ENCODE results near the gene SARS2.
"Not testable (repeated sequence)": the region's sequence is repeated elsewhere in the genome, so short reads cannot be mapped to it uniquely, and the experiment has no call there.

The SARS2 gene, protein sequence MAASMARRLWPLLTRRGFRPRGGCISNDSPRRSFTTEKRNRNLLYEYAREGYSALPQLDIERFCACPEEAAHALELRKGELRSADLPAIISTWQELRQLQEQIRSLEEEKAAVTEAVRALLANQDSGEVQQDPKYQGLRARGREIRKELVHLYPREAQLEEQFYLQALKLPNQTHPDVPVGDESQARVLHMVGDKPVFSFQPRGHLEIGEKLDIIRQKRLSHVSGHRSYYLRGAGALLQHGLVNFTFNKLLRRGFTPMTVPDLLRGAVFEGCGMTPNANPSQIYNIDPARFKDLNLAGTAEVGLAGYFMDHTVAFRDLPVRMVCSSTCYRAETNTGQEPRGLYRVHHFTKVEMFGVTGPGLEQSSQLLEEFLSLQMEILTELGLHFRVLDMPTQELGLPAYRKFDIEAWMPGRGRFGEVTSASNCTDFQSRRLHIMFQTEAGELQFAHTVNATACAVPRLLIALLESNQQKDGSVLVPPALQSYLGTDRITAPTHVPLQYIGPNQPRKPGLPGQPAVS

DNA sequence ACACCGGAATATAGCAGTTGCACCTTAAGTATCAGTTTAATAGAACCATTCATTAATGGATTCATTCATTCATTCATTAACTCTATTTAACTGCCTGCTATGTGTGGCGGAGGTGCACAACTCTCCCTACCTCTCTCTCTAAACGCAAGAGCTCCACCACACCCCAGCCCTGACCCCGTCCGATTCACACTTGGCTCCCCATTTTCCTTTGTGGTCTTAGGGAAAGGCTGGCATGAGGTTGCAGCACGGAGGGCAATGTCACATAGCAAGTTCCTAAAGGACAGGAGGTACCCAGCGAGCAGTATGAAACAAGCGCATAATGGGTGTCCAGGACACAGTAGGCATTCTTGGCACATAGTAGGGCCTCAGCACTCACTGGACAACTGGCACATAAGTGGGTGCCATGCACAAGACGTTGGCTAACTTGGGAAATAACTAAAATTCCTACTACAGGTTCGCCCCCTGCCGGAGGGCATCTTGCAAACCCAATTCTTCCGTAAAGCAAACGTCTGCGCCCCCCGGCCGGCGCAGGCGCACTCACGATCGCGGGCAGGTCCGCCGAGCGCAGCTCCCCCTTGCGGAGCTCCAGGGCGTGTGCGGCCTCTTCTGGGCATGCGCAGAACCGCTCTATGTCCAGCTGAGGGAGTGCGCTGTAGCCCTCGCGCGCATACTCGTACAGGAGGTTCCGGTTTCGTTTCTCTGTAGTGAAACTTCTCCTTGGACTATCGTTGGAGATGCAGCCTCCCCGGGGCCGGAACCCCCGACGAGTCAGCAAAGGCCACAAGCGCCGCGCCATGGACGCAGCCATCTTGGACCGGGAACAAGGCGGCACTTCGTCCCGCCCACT is at the start of gene SARS2:
Gene SARS2, minus strand, starts transcription at position 835 of the 847 bp plus-strand sequence. Its CDS starts 27 bp downstream, at position 808.
- peak; percentile 92 for DNase-seq

DNA sequence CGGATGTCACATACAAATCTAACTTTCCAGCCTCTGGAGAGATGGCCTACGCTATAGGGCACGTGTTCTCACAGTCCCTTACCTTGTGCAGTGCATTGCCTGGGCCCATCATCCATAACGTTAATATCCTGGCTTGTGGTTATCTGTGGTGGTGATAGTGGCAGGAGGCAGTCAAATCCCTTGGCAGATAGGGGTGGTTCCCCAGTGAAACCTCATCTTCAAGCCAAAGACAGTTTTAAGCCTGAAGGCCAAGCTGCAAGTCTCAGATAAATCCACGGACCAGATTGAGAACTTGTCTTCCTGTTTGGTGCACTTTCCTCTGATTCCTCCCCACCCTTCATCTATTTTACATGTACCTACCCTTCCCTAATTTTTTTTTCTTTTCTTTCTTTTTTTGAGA is 49.2 kb upstream of the SARS2 start:
- no peak for DNase-seq

DNA sequence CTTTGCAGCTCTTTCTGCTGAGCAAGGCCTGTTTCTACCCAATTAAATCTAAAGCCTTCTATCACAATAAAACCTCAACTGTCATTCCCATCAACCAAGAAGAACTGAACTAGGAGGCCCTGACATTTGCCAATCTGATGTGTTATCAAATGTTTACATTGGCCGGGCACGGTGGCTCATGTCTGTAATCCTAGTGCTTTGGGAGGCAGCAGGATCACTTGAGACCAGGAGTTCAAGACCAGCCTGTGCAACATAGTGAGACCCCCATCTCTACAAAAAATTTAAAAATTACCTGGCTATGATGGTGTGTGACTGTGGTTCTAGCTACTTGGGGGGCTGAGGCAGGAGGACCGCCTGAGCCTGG is 47.7 kb upstream of the SARS2 start:
- no peak for DNase-seq

DNA sequence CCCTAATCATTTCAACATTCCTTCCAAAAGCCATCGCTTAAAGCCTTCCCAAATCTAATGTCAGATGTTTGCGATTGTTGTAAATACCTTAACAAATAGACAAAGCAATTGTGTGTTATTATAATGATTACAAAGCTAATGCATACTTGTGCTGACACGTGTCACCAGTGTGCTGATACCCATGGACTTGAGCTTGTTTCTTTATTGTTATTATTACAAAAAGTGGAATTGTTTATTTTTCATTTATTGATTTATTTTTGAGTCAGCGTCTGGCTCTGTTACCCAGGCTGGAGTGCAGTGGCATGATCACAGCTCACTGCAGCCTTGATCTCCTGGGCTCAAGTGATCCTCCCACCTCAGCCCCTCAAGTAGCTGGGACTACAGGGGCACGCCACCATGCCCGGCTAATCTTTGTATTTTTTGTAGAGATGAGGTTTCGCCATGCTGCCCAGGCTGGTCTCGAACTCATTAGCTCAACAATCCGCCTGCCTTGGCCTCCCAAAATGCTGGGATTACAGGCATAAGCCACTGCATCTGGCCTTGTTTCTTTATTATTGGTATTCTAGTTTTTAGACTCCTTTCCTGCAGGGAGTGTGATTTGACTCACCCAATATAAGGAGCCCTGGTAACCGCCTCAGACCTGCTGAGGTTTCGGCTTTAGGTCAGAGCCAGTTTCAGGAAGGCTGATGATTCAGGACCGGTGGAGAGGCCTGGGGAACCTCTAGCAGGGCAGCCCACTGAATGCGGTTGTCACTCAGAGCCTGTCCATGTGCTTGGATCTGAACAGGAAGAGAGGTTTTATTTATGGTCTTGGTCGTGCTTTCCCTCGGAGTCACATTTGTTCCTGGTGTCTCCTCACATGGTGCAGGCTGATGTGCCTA is 47.1 kb upstream of the SARS2 start:
- no peak for DNase-seq

DNA sequence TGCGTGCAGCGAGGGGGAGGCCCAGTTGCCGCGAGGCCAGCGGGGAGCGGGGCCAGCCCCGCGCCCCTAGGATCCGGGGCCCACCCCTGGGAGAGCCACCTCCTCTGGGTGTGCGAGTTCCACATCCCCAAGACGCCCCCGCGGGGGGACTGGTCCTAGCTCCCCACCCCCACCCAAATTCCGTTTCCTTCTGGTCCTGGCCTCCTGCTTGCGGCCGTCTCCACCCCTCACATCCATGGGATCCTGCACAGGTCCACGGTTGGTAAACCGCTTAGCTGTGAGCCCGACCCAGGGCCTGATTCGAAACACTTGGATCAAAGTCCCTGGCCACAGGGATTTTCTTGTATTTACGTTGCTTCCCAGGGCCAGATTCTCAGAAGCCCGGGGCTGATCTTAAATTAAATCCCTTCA is 45.3 kb upstream of the SARS2 start:
- no peak for DNase-seq

DNA sequence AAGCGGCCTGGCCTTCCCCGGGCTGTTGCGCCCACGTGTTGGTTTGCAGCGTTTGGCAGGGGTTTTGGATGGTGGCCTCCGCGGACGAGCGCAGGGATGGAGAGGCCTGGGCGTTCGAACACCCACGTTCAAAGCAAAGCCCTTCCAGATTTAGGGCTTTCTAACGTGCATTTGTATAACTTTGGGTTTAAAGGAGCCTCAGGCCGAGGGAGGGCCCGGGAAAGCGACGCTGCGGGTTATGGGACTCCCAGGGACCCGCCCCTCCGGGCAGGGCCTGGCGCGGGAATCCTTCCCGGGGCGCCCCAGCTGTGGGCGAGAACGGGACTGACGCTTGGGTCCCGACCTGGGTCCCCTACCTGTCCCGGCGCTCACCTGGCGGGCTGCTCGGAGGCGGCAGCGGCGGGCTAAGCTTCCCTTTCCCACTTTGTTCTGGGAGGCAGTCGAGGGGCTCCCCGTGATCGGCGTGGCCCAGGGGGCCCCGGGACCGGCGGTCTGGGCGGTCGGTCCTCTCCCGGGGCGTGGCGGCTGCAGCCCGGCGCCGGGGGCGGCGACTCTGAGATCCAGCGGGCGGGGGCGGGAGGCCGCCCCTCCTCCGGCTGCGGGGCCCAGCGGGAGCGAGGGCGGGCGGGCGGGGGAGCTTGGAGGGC is 44.8 kb upstream of the SARS2 start, which contains the start of gene FBXO17:
Gene FBXO17, minus strand, starts transcription at position 529 of the 647 bp plus-strand sequence. CDS start 25,423 bp downstream, outside the sequence.
- peak; percentile 11 for DNase-seq

DNA sequence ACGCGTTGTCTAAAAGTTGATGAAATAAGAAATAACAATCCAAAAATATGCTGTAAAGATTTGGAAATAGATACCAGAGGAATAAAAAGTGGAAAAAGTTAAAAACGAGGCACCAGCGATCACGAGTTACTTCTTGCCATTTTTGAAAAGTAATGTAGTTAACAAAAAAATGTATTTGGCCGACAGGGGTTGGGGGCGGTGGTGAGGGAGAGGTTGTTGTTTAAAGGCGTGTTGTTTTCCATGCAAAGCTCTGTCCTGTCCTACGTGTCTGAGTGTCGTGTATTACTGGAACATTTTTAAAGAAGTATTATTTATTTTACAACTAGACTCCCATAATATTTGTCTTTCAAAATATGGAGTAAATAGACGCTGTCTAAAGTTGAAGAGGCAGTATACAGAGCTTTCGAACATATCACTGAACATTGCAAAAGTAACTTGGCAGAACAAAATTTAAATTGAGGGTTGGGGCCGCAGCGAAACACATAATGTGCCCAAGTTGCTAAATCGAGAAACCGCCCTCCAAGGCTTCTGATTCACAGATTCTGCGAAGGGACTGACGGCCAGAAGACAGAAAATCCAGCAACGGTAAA is 44.2 kb upstream of the SARS2 start:
- DNase-seq = no peak

DNA sequence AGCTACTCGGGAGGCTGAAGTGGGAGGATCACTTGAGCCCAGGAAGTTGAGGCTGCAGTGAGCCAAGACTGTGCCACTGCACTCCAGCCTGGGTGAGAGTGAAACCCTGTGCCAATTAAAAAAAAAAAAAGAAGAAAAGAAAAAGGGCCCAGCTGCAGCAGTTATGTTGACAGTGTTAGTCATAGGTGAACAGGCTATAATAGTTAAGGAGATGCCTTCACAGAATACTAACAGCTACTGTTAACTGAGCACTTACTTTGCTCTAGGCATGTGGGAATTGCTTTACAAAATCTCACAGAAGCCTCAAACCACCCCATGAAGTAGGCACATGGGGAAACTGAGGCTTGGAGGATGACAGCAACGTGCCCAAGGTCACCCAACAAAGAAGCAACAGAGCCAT is 41.1 kb upstream of the SARS2 start:
- DNase-seq = no peak

DNA sequence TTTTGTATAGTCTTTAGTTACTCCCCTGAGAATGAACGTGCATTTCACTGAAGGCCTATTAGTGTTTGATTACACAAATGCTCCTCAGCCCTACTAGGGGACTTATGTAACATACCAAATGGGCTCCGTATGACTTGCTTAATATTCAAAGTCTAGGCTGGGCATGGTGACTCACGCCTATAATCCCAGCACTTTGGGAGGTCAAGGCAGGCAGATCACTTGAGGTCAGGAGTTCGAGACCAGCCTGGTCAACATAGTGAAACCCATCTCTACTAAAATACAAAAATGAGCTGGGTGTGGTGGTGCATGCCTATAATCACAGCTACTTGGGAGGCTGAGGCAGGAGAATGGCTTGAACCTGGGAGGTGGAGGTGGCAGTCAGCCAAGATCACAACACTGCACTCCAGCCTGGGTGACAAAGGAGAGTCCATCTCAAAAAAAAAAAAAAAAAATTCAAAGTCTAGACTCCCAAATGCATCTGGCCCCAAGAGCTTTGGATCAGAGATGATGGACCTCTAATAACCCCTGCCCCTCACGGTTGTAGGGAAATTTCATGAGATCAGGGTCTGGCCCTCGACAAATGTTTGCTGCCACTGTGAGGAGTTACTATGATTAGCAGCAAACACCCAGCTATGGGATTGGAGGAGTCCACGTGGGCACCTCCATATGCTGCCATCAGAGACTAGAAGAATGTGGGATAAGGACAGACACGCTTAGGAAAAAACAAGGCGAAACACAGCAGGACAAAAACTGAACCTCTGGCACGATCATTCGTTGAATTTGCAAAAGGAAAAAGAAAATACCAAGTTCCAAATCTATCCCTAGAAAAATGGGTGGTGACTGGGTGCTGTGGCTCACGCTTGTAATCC is 40.3 kb upstream of the SARS2 start:
- peak; percentile 48 for DNase-seq

DNA sequence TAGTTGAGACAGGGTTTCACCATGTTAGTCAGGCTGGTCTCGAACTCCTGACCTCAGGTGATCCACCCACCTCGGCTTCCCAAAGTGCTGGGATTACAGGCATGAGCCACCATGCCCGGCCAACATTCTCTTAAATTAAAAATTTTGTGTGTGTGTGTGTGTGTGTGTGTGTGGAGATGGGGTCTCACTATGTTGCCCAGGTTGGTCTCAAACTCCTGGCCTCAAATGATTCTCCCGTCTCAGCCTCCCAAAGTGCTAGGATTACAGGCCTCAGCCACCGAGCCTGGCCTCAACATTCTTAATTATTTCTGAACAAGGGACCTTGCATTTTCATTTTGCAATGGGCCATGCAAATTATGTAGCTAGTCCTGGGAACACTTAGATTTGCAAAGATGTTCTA is 35.6 kb upstream of the SARS2 start:
- not testable (repeated sequence) for DNase-seq

DNA sequence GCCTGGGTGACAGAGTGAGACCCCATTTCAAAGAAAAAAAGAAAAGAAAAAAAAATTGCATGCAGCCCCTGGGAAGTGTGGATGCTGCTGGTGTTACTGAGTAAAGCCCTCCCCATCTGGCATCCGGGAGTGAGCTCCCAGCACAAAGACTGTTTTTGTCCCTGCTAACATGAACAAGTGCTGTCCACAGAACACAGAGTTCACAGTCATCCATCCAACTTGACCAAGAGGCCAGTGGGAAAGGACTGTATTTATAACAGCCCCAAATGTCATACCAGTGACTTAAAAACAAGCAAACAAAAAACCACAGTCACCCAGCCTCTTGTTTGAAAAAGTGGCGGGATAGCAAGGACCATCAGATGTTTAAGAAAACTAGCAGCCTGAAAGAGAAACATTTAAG is 34.2 kb upstream of the SARS2 start:
- DNase-seq = no peak

DNA sequence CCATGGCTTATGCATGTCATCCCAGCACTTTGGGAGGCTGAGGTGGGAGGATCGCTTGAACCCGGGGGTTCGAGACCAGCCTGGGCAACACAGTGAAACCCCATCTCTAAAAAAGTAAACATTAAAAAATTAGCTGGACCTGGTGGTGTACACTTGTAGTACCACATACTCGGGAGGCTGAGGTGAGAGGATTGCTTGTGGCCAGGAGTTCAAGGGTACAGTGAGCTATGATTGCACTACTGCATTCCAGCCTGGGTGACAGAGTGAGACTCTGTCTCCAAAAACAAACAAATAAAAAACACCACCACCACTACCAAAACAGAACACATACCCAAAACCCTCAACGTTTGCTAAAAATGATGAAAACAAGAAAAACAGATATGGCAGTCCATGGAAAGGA is 29.1 kb upstream of the SARS2 start:
- DNase-seq = no peak

DNA sequence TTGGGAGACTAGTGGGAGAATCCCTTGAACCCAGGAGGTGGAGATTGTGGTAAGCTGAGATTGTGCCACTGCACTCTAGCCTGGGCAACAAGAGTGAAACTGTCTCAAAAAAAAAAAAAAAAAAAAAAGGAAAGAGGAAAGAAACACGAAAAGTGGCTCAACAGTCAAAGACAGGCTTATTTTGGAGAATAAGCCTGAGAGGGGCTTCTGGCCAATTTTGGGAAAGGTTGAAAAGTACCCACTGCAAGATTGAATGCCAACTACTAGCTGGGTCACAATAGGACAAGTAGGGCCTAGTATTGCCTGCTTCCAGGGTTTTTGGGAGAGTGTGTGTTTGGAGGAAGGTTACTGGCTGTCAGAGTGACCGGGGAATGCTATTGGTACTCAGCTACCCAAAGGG is 27.7 kb upstream of the SARS2 start:
- DNase-seq = no peak

DNA sequence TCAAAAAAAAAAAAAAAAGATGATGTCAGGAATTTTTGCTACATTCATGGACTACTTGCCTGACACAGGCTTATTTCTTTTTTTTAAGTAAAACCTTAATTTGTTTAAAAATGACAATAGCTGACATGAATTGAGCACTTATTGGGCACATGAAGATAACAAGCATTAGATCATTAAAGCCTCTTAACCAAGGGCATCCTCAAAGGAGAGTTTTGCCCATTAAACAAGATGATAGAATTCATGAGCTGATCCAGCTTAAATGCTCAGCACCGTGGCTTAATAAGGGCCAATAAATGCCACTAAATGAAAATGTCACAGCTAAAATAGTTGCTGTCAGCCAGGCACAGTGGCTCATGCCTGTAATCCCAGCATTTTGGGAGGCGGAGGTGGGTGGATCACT is 25.7 kb upstream of the SARS2 start:
- no peak for DNase-seq

DNA sequence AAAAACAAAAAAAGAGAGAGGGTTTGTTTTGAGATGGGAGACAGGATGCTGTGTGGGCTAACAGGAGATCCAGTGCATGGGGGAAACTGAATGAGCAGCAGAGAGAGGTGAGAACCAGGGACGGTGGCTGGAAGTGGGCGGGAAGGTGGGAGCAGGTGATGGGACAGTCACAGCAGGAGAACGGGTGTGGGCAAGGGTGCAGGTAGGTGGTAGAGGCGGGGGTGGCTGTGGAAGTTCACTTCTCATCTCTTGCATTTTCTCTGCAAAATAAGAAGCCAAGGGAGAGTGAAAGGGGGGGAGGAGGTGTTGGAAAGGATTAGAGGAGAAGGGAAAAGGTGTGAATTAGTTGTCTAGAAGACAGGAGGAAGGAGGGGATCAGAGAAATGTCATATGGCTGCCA is 23.1 kb upstream of the SARS2 start:
- no peak for DNase-seq

DNA sequence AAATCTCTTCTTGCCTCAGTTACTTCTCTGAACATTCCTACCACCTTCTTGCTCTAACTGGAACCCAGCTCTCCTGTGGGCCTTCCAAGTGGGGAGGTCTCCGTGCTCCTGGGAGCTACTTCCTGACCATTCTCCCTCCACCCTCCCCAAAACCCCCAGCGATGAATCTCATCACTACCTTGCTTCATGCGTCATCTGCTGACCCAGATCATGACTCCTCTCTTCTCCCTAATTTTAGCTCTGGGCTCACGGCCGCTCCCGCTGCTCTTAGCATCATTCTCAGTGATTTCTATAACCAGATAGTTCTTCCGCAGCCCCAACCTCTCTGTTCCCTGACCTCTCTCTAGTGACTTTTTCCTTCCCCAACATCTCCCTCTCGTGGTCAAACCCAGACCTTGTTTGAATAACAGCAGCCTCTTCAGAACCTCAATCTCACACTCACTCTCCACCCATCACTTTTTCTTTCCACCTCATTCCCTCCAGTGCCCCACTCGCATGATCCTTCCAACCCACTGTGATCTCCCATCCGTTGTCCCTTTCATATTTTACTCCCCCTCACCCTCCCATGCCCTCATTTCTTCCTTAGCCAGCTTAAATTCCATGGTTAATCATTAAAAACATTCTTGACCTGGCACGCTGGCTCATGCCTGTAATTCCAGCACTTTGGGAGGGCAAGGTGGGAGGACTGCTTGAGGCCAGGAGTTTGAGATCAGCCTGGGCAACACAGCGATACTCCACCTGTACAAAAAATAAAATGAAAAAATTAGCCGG is 22.0 kb upstream of the SARS2 start:
- DNase-seq = peak; percentile 36

DNA sequence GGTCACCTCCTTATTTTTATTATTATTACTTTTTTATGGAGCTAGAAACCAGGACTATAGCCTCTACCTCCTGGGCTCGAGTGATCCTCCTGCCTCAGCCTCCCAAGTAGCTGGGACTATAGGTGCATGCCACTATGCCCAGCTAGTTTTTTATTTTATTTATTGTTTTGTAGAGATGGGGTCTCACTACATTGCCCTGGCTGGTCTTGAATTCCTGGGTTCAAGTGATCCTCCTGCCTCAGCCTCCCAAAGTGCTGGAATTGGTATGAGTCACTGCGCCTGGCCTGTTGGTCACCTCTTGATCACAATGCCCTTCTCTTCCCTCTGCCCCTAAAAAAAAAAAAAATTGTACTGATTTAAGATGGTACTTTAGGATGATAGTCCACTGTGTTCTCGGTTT is 20.6 kb upstream of the SARS2 start:
- no peak for DNase-seq

DNA sequence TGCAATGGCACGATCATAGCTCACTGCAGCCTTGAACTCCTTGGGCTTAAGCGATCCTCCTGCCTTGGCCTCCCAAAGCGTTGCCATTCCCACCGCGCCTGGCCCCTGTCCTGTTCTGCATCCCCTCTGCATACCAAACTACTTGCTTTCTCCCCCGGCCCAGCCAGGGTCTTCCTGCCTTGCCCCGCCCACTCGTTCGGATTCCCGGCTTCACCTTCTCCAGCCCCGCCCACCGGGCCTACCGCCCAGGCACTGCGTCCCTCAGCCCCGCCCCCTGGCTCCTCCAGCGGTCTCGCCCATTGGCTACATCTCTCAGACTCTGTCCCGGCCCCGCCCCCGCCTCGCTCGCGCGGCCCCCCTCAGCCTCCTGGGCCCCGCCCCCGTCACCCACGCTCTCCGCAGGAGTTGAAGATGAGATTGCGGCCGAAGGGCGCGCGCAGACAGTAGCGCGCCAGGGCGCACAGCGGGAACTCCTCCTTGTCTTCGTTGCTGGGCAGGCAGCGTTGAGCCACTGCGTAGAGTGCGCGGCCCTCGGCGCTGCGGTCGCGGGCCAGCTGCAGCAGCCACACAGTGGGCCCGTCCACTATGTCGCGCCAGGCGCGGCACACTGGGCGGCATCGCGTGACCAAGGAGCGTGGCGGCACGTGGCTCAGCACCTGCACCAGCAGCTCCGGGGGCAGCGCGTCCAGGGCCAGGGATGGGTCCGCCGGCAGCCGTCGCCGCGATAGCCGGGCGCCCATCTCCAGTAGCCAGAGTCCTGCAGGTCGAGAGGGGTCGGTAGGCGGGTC is 19.2 kb upstream of the SARS2 start:
- DNase-seq = peak; percentile 96
